GM18861 (cell line): ENCODE results near the gene HMCN2.

Source experiments
- ATAC-seq: cut with Tn5 transposase; IDR thresholded peaks from one replicate; pipeline ENCODE4 v1.9.1; 2021; ENCODE audit not compliant: unreplicated experiment

Gene HMCN2

GRCh38 chr9:130288926-130289690 is 23.5 kb downstream of the HMCN2 start:
- no peak for ATAC-seq

DNA sequence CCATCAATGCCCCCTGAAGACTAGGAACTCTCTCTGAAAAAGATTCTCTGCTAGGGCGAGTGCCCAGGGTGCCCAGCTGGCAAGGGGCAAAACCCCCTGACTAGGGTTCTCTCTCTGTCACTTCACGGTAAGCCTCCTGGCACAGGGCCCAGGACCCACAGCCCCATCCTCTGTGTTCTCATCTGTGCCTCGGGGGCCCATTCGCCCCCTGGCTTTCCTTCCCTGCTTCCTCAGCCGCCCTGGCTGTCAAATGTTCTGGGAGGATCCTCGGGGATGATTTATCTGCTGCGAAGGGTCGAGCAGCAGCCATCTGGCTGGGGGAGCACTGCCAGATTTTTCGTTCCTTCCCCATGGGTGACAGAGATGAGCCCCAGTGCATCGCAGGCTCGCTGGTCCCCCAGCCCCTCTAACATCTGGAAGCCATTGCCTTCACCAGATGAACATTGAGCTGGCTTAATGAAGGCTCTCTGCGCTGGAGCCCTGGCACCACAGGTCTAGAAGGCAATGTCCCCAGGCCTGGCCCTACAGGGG is 24.2 kb downstream of the HMCN2 start:
- no peak for ATAC-seq

- no peak for ATAC-seq
These were observed 25.0 kb downstream of the HMCN2 start for GRCh38 chr9:130290291-130291181.

GRCh38 chr9:130291474-130291873 is 25.9 kb downstream of the HMCN2 start:
- ATAC-seq, result no peak

DNA sequence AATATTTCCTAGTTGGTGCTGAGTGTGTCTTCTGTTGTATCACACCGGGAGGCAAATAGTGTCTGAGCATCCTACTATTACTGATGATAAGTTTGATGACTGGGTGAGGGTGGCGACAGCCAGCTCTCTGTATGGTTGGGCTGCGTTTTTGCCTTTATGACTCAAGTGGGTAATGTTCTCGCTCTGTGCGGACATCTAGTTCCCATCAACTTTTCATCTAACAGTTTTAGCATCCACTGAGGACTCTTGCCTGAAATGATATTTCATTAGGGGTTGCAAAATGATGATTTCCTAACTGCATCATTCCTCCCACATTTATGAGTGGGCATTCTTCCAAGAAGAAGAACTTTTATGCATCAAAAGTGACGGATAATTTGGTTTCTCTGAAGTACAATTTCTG is 26.5 kb downstream of the HMCN2 start:
- ATAC-seq, result no peak

GRCh38 chr9:130294664-130295063 is 29.1 kb downstream of the HMCN2 start:
- no peak for ATAC-seq

- no peak for ATAC-seq
These were observed 29.9 kb downstream of the HMCN2 start for GRCh38 chr9:130295431-130295830.

DNA sequence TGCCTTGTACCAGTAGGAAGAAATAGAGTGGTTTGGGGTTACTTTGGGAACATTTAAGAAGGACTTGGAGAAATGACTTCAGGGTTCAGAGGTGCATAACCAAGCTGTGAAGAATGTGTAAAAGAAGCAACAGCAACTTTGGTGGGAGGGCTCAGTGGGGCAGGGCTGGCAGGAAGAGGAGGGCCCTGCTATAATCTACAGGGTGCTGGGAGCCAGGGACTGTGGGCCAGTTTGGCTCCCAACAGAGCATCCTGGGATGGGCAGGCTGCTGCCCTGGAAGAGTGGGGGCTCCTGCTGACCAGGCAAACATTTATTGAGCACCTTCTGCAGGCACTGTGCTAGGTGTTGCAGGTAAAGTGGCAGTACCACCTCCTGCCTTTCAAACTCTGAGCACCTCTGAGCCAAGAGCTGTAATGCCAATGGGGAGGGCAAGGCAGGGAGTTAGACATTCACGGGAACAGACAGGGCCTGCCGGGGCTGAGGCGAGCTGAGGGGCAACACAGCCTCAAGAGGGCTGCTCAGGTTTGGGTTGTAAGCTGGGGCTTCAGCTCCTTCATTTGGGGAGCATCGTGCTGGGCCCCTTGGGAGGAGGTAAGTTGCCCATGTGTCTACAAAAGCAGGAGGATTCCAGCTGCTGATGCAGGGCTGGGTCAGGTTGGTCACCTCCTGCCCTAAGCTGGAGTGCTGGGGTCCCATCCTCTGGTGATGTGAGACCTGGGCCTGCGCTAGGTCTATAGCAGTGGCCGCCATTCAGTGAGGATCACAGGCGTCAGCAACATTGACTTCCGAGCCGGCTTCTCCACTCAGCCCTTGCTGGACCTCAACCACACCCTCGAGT is 30.6 kb downstream of the HMCN2 start:
- no peak for ATAC-seq

- ATAC-seq, result no peak
These were observed 31.2 kb downstream of the HMCN2 start for GRCh38 chr9:130296783-130297055.

DNA sequence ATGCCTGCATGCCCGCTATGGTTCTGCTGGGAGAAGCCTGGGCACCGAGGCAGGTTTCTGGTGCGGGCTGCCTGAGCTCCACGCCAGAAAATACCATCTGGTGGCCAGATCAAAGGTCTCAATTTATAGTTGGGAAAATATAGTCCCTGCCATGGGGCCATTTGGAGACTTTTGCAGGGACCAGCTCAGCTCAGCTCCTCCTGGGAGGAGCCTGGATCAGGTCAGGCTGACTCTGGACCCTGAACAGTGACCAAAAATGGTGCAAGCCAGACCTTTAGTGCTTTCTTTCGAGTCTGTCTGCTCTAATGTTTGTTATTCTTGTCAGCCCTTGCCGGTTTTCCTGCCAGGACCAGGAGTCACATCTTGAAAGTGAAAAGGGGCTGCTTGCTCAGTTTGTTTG is 31.8 kb downstream of the HMCN2 start:
- no peak for ATAC-seq

- no peak for ATAC-seq
These were observed 33.2 kb downstream of the HMCN2 start for GRCh38 chr9:130298662-130299279.

DNA sequence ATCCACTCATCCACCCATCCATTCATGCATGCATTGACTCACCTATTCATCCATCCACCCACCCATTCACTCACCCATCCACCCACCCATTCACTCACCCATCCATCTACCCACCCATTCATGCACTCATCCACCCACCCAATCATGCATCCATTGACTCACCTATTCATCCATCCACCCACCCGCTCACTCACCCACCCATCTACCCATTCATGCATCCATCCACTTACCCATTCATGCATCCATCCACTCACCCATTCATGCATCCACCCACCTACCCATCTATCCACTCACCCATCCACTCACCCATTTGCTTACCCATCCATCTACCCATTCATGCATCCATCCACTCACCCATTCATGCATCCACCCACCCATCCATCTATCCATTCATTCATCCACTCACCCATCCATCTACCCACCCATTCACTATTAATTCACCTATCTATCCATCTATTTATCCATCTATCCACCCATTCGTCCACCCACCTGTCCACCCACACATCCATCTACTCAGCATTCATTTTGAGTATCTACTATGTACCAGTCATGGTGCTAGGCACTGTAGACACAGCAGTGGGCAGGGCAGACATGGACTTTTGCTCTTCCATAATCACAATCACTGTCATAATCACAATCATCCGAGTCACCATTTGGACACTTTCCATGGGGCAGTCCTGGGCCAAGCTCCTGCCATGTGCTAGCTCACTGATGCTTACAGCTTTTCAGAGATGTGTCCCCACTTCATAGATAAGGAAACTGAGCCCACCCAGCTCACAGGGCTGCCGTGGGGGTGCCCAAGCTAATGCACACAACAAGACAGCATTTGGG is 34.4 kb downstream of the HMCN2 start:
- ATAC-seq, result no peak

- no peak for ATAC-seq
These were observed 35.2 kb downstream of the HMCN2 start for GRCh38 chr9:130300739-130301138.

GRCh38 chr9:130301483-130302286 is 36.1 kb downstream of the HMCN2 start:
- ATAC-seq, result no peak

DNA sequence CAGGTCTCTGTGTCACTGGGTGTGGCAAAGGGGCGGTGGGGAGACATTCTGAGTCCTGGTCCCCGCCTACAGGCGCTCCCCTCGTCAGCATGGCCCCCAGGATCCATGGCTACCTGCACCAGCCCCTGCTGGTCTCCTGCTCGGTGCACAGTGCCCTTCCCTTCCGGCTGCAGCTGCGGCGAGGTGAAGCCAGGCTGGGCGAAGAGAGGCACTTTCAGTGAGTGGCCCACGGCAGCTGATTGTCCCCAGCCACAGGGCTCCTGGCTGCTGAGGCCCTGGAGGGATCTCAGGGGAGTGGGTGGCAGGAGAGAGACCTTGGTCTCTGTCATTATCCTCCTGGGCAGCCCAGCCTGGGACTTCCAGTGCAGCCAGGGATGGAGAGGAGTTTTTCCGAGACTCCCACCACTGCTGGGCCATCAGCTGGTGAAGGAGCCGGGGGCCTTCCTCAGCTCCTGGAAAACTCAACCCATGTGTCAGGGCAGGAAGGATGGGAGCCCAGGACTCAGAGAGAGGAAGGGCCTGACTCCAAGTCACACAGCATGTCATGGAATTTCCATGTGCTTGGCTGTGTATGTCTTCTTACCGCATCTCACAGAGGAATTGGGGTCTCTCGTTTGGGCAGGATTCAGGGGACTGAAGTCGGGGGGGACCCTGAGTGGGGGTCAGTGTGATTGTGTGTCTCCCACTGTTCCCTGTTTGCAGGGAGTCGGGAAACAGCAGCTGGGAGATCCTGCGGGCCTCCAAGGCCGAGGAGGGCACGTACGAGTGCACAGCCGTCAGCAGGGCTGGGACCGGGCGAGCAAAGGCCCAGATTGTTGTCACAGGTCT is 37.4 kb downstream of the HMCN2 start:
- ATAC-seq, result no peak

- ATAC-seq, result no peak
These were observed 38.1 kb downstream of the HMCN2 start for GRCh38 chr9:130303613-130304055.

DNA sequence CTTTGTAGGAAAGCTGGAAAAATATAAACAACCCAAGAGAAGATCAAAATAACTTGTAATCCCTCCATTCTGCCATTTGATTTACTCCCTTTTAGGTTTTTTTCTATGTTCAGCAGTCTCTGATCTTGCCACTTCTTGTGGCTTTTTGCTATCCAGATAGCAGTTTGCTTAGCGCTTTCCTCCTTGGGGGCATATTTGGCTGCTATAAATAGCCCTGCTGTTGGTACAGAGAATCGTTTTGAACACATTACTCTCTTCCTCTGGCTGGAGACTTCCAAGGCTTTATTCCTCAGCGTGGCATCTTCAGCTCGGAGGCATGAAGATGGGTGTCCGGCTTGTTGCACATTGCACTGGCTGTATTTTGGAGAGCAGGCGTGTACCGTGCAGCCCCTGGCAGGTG is 38.6 kb downstream of the HMCN2 start:
- ATAC-seq, result no peak

DNA sequence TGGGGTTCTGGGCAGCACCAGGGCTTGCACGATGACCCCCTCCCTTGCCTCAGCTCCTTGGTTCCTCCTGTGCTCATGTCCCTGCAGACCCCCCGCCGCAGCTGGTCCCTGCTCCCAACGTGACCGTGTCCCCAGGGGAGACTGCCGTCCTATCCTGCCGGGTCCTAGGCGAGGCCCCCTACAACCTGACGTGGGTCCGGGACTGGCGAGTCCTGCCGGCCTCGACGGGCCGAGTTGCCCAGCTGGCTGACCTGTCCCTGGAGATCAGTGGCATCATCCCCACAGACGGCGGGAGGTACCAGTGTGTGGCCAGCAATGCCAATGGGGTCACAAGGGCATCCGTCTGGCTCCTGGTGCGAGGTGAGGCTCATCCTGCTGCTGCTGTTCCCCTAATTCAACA is 39.1 kb downstream of the HMCN2 start:
- ATAC-seq, result no peak
